GM21717 (cell line): Measurements from ENCODE around the gene TCAP.

Source experiments
- ATAC-seq: cut with Tn5 transposase; IDR thresholded peaks from one replicate; pipeline ENCODE4 v1.9.1; 2021; ENCODE audit warnings: mild to moderate bottlenecking, moderate library complexity; ENCODE audit not compliant: unreplicated experiment

TCAP gene

GRCh38 chr17:39628655-39629493 is 36.3 kb upstream of the TCAP start:
- no peak for ATAC-seq

GRCh38 chr17:39629494-39629880 is 35.7 kb upstream of the TCAP start:
- no peak for ATAC-seq

GRCh38 chr17:39629898-39630297 is 35.3 kb upstream of the TCAP start:
- no peak for ATAC-seq

GRCh38 chr17:39631403-39631802 is 33.7 kb upstream of the TCAP start:
- no peak for ATAC-seq

- no peak for ATAC-seq
Measured at GRCh38 chr17:39632153-39632941, 32.8 kb upstream of the TCAP start.

GRCh38 chr17:39633570-39634183 is 31.5 kb upstream of the TCAP start:
- ATAC-seq = no peak

GRCh38 chr17:39634384-39634871 is 30.7 kb upstream of the TCAP start:
- ATAC-seq = no peak

GRCh38 chr17:39635614-39636176 is 29.5 kb upstream of the TCAP start:
- ATAC-seq = no peak

GRCh38 chr17:39636587-39636926 is 28.6 kb upstream of the TCAP start:
- ATAC-seq = peak; percentile 9

GRCh38 chr17:39636927-39637736 is 28.0 kb upstream of the TCAP start, which contains the start of gene STARD3:
TSS of gene STARD3 (plus strand) at chr17:39637144. CDS start at chr17:39653532, 16,388 bp downstream.
- ATAC-seq = peak; percentile 72

- no peak for ATAC-seq
Measured at GRCh38 chr17:39638317-39638716, 26.8 kb upstream of the TCAP start.

- no peak for ATAC-seq
Measured at GRCh38 chr17:39639043-39639442, 26.1 kb upstream of the TCAP start.

GRCh38 chr17:39639566-39640458 is 25.3 kb upstream of the TCAP start:
- no peak for ATAC-seq

- no peak for ATAC-seq
Measured at GRCh38 chr17:39640591-39641031, 24.5 kb upstream of the TCAP start.

GRCh38 chr17:39641097-39641496 is 24.1 kb upstream of the TCAP start:
- ATAC-seq = no peak

- no peak for ATAC-seq
Measured at GRCh38 chr17:39641883-39642282, 23.3 kb upstream of the TCAP start.

- ATAC-seq = no peak
Measured at GRCh38 chr17:39642291-39643074, 22.7 kb upstream of the TCAP start.

- no peak for ATAC-seq
Measured at GRCh38 chr17:39643271-39643670, 21.9 kb upstream of the TCAP start.
